GM21723 (cell line): ENCODE results near the gene FYTTD1.

Experiments
- ATAC-seq: cut with Tn5 transposase; IDR thresholded peaks from one replicate; pipeline ENCODE4 v1.9.1; 2021; ENCODE audit warnings: mild to moderate bottlenecking, moderate library complexity; ENCODE audit not compliant: unreplicated experiment

Gene FYTTD1

DNA sequence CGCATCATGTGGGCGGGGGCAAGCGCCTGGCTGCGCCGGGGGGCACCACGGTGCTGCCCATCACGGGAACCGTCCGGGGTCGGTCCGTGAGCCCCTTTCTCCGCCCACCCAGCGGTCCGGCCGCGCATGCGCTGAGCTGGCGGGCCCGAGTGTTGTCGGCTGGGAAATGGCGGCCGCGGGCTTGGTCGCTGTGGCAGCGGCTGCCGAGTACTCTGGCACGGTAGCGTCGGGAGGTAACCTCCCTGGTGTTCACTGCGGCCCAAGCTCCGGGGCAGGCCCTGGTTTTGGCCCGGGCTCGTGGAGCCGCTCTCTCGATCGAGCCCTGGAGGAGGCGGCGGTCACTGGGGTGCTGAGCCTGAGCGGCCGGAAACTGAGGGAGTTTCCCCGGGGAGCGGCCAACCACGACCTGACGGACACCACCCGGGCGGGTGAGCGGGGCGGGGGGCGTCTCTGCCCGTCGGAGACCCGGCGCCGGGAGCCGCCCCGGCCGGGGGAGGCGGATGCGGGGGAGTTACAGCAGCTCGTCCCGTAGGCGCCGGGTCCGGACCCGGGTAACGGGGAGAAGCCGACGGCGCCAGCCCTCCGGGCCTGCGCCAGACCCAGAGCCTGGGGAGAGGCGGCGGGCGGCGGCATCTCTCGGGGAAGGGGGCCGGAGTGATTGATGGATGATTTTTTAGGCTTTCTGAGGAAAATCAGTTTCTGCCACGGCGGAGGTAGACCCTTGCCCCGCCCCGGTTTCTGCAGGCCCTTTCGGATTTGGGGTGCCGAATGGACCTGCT is 41.6 kb downstream of the FYTTD1 start, which contains the start of gene LRCH3:
TSS of gene LRCH3 (plus strand) at position 142 of the 779 bp plus-strand sequence. CDS start at position 167, 25 bp downstream.
- ATAC-seq, result peak; percentile 79

DNA sequence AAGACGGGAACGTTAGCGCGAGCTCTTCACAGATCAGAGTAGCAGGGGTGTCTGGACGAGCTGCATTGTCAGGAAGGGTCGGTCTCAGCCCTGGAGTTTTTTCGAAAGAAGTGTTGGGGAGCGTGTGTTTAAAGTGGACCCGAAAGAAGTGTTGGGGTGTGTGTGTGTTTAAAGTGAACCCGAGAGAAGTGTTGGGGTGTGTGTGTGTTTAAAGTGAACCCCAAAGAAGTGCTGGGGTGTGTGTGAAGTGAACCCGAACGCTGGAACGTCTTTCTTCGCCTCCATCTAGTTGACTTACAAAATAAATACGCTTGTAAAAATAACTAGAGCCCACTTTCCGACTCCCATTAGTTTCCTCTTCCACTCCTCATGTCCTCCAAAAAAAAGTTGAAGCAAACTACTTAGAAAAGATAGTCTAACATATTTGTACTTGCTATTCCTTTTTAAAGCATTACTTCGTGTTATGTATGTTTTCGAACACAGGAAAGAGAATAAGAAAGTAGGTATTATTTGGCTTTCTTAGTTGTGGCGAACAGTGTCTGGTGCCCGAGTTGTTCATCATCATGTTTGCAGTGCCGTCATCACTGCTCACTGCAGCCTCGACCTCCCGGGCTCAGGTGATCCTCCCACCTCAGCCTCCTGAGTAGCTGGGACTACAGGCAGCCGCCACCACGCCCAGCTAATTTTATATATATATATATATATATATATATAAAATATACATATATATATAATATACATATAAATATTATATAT is 42.4 kb downstream of the FYTTD1 start:
- ATAC-seq, result peak; percentile 23

DNA sequence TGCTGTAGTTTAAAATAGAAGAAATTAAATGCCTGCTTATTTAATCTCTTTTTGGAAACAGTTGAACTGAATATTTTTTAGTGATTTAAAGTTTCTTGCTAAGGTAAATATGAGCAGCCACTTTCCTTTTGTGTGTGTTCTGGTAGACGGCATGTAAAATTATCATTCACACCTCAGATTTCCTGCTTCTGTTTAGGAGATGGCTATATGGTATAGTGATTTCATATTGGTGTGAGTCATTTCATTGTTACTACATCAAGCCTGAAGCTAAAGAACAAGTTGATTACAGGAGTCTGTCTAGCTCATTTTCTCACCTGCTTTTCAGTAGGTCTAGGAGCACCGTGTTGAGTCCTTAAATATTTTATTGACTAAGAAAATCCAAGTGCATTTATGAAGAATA is 43.6 kb downstream of the FYTTD1 start:
- ATAC-seq, result no peak

DNA sequence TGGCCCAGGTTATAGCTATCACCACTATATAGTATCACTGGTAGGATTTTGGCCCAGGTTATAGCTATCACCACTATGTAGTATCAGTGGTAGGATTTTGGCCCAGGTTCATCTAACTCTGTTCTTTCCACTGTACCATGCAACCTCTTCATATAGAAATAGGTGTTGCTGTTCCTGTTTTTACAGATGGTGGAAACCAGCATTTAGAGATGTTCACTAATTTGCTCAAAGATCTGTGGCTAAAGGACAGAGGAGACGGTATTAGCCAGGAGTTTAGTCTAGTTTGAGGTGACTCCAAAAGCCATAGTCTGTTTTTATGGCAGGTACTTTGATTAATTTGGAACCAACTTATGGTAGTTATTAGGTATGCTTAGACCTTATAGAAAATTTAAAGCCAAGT is 44.4 kb downstream of the FYTTD1 start:
- no peak for ATAC-seq

DNA sequence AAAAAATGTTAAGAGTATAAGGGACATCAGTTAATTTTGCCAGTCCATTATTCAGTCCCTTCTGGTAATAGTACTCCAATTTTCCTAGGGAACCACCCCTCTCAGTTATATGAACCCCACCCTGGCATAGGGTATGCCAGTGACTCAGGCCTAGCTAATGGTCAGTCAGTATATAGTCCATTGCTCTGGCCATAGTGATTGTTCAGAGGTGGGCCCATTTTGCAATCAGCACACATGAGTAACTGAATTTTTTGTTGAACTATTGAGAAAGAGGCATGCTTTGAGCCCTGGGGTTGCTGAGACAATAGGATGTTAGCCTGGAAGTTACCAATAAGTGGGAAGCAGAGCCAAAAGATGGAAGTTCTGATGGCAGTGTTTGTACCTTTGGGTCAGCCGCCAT is 45.5 kb downstream of the FYTTD1 start:
- ATAC-seq, result no peak

DNA sequence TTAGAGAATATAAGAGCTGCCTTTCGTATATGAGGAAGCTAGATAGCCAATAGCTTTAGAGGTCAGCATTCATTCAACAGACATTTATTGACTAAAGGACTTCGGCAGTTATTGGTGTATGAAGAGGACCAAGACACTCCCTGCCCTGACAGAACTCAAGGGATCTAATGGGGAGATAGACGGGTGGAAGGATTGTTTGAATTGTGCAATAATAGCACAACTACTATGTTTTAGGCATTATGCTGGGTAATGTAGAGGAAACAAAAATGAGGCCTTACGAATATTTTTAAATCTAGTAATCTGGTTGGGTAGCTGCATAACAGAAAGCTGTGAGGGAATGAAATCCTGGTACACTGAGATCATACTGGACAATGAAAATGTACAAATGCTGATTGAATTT is 46.4 kb downstream of the FYTTD1 start:
- no peak for ATAC-seq

DNA sequence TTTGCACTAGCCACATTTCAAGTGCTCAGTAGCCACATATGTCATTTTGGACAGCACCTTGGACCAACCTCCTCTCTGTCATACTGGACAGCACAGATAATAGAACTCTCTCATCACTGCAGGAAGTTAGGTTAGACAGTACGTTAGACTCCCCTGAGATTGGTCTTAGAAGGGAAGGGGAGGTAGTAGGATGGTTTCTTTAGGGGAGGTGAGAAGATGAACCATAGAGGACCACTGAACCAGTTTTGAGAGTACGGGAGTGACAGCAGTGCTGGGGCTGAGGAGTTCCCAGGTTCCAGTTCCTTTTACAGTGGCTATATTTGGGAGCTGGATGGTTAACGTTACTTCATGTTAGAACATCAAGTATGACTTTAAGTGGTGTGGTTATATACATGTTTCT is 49.2 kb downstream of the FYTTD1 start:
- peak; percentile 46 for ATAC-seq

DNA sequence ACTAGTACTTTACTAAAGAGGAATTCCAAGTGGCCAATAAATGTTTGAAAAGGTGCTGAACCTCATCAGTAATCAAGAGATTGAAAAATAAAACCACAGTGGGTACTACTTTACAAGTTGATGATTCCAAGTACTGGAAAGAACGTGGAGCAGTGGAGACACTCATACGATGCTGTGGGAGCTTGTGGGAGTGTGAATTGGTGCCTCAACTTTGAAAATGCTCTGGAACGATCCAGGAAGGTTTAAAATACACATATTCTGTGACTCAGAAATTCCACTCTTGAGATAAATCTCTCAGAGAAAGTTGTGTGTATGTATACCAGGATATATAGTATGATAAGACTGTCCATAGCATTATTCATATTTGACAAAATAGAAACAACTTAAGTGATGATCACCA is 50.7 kb downstream of the FYTTD1 start:
- no peak for ATAC-seq

DNA sequence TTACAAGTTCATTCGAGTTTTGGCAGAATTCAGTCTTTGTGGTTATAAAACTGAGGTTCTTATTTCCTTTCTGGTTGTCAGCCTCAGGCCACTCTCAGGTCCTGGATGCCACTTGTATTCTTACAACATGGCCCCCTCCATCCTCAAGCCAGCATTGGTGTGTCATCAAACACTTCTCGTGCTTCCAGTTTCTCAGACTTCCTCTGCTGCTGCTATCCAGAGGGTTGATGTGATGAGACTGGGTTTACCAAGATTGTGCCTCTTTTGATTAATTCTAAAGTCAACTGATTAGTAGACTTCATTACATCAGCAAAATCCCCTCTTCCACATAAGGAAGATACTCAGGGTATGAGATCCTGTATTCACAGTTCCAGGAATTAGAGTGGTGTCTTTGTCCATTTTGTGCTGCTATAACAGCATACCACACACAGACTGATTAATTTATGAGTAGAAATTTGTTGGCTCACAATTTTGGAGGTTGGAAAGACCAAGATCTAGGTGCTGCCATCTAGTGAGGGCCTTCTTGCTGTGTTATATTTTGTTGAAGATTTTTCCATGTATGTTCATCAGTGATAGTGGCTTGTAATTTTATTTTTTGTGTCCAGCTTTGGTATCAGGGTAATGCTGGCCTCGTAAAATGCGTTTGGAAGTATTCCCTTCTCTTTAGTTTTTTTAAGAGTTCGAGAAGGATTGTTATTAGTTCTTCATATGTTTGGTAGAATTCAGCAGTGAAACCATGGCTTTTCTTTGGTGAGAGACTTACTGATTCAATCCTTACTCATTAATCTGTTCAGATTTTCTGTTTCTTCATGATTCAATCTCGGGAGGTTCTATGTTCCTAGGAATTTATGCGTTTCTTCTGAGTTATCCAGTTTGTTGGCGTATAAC is 52.5 kb downstream of the FYTTD1 start:
- no peak for ATAC-seq

DNA sequence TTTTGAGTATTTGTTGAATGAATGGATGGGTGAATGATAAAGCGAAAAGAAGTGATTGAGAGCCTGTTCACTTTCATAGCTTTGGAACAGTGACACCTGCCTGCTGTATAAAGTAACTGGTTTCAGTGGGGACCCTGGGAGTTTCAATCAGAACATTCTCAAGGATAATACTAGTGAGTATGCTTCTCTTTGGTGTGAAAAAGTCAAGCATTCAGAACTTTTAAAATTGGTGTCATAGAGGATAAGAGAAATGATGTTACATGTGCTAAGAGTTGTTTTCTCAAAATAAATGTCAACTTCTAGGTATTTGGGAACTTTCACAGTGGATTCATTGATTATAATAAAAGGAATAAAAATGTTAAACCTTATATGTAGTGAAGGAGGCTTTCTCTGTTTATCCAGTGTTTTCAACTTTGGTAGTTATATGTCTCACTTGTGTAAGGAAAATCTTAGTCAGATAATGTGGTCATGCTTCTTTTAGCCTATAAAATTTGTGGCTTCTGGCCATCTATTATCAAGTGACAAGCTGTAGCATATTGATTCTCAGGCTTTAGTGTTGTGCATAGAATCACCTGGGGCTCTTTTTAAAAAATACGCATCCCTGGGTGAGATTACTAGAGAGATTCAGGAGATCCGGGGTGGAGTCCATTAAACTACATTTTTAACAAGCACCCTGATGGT is 53.2 kb downstream of the FYTTD1 start:
- ATAC-seq, result no peak

DNA sequence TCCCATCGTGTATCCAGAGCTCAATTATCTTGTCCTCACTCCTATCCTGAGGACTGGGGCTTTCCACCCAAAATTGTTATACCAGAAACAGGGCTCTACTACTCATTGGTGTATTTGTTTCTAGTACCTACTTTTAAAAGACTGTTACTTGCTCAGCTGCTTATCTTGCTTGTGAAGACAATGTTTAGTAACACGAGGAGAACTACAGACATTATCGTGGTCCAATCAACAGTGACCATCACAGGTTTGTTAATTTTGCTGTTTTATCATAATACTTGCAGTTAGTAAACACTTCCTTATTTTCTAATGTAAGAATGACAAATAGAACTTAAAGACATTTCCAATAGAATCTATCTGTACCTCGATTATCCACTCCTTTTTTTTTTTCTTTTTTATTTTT is 54.8 kb downstream of the FYTTD1 start:
- no peak for ATAC-seq

DNA sequence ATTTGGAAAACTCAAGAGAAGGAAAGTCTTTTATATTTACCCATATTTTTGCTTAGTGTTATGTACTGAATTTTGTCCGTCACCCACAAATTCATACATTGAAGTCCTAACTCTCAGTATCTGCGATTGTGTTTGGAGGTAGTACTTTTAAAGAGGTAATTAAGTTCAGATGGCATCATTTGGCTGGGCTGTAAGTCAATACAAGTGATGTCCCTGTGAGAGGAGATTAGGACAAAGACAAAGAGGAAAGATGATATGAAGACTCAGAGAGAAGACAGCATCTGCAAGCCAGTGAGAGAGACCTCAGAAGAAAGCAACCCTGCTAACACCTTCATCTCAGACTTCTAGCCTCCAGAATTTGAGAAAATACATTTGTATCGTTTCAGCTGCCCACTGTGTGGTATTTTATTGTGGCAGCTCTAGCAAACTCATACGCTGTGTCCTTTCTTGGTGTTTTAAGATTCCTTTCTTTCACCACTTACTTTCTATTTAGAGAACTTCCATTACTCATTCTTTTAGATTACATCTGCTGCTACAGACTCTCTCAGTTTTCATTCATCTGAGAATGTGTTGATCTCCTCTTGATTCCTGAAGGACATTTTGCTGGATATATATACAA is 58.4 kb downstream of the FYTTD1 start:
- ATAC-seq, result no peak

DNA sequence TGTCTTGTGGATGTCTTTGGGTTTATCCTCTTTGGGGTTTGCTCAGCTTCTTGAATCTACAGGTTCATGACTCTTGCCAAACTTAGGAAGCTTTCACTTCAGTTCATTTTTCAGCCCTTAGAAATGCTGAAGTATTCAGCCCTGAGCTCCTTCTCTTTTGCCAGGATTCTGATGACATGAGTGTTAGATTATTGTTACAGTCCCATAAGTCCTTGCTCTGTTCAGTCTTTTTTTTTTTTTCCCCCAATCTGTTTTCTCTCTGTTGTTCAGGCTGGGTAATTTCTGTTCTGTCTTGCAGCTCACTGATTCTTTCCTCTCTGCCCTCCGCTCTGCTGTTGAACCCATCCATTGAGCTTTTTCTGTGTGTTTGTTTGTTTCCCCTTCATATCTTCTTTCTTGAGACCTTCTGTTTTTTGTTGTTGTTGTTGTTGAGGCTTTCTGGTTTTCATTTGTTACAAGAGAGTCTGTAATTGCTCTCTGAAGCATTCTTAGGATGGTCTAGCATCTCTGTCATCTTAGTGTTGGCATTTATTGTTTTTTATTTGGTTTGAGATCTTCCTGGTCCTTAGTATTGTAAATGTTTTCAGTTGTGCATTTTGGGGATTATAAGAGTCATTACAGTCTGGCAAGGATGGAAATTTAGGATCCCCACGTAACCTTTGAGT is 59.8 kb downstream of the FYTTD1 start:
- no peak for ATAC-seq

DNA sequence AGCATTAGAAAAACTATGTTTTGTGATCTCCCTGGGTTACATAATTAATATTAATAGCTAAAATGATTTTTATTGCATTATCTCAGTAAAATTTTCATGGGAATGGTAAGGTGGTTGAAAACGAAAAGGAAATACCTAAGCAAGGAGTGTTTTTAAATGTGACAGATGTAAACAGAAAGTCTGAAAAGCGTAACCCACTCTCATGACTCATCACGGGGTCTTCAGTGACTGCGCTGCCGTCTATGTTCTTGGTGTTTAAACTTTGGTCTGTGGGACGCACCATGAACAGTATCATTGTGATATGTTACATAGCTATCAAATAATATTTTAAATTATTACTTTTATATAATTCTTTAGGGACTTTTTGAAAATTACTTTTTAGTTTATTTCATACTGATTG is 61.2 kb downstream of the FYTTD1 start:
- ATAC-seq, result no peak

DNA sequence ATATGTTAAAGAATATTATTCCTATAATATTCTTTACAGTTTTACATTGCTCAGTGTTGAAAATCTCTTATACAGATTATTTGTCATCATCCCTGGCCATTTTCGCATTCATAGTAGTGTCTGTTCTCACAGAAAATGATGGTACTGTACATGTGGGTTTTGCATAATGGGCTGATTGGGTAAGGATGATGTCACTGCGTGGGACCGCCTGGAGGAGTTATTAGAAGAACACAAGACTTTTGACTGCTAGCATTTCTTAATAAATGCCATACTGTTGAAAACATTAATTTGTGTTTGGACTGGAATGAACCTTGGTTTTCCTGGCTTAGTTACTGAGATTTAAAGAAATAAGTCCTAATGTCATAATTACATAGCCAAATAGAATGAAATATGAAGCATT is 61.7 kb downstream of the FYTTD1 start:
- no peak for ATAC-seq

DNA sequence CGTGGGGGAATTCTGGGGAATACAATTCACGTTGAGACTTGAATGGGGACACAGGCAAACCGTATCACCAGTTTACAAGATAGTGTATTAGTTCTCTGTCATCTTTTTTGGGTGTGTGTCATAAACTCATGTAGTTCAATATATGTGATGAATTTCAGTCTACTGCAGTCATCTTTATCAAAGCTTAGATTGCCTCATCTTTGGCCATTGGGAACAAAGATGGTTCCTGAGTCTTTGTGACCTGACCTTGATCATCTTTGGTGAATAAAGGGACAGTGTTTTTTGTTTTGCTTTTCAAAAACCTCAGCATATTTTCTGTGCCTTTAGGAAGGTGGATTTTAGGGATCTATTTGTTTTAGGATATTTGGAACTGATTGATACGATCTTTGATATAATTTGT is 64.7 kb downstream of the FYTTD1 start:
- no peak for ATAC-seq

DNA sequence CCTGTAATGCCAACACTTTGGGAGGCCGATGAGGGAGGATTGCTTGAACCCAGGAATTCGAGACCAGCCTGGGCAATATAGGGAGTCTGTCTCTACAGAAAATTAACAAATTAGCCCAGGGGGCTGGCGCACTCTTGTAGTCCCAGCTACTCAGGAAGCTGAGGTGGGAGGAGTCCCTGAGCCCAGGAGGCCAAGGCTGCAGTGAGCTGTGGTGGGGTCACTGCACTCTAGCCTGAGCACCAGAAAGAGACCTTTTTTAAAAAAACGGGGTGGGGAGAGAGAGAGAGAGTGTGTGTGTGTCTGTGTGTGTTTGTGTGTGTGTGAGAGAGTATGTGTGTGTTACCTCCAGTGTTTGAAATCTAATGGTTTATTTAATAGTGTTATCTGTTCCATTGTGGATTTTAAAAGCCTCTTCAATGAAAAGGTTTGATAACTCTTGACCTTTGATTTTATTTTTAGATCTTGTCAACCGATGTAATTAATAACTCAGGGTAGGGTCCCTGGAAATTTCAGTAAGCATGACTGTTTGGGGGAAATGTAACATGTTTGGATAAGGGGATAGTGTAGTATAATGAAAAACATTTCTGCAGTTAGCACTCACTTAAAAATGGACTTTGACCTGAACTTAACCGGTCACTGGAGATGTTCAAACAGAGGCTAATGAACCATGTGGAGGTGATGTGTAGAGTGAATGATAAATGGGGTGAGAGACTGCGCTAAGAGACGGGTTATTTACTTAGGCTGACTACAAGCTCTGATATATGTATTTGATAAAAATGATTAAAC is 71.1 kb downstream of the FYTTD1 start:
- ATAC-seq, result no peak

DNA sequence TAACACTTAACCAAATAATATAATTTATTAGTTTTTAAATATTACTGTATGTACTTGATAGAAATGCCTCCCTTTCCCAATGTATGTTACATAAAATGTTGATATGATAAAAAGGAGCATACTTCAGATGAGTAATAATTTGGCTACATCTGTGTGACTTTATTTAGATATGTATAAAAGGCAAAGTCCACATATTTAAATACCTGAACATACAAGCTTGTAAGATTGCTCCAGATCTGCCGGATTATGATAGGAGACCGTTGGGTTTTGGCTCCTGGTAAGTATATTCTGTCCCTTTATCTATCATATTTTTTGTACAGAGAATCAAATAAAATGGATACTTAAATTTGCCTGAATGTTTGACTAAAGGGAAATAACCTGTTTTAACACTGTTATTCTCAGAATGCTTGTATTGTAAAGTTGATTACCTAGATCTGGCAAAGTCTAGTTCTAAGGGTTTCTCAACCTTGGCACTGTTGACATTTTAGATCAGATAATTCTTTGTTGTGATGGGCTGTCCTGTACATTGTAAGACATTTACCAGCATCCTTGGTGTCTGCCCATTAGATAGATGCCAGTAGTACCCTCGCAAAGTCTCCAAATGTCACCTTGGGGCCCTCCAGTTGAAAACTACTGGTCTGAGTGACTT is 79.8 kb downstream of the FYTTD1 start:
- no peak for ATAC-seq
